Liver (tissue), 9 donors: ENCODE data around the gene ANO4. TPM values are rescaled to one million over a fixed set of nuclear protein-coding genes. Genes with fewer than 3 reads are reported as not detected.

Experiments used
- DNase-seq: peaks from one replicate; pipeline ENCODE4 v3.0.0-alpha.2; 2017; ENCODE audit warnings: low spot score
- H3K27ac ChIP-seq, 2 donors: one replicate each; pipeline ENCODE4 v1.7.0; 2013; ENCODE audit warnings: inconsistent platforms in 2 of 2, low read length in 2 of 2, control low read depth in 1 of 2, low read depth in 1 of 2, mild to moderate bottlenecking in 1 of 2
- H3K27me3 ChIP-seq, 4 donors: one replicate each; pipeline versions ENCODE4 v1.6.1 to v1.7.0; 2013; ENCODE audit warnings: low read length in 3 of 4, inconsistent platforms in 1 of 4, mild to moderate bottlenecking in 1 of 4, moderate library complexity in 1 of 4; ENCODE audit not compliant: control insufficient read depth in 4 of 4, insufficient read depth in 4 of 4
- H3K36me3 ChIP-seq, 4 donors: one replicate each; pipeline versions ENCODE4 v1.6.1 to v1.7.0; 2013; ENCODE audit warnings: low read length in 3 of 4, mild to moderate bottlenecking in 3 of 4, low read depth in 1 of 4, moderate library complexity in 1 of 4; ENCODE audit not compliant: control insufficient read depth in 4 of 4, insufficient read depth in 3 of 4
- H3K4me1 ChIP-seq, 4 donors: one replicate each; pipeline versions ENCODE4 v1.6.1 to v1.7.0; 2013; ENCODE audit warnings: low read length in 3 of 4, mild to moderate bottlenecking in 3 of 4, moderate library complexity in 1 of 4; ENCODE audit not compliant: control insufficient read depth in 4 of 4, insufficient read depth in 4 of 4
- H3K4me3 ChIP-seq, 3 donors: one replicate each; pipeline versions ENCODE4 v1.6.1 to v1.7.0; 2013; ENCODE audit warnings: low read length in 3 of 3, control low read depth in 1 of 3, low read depth in 1 of 3, mild to moderate bottlenecking in 1 of 3
- H3K9ac ChIP-seq, 2 donors: one replicate each; pipeline ENCODE4 v1.7.0; 2013; ENCODE audit warnings: low read length in 2 of 2, mild to moderate bottlenecking in 2 of 2, moderate library complexity in 2 of 2, control low read depth in 1 of 2, low read depth in 1 of 2
- H3K9me3 ChIP-seq, 4 donors: one replicate each; pipeline versions ENCODE4 v1.6.1 to v1.7.0; 2013; ENCODE audit warnings: low read length in 3 of 4; ENCODE audit not compliant: control insufficient read depth in 4 of 4
- EGR1 ChIP-seq, 2 donors: IDR thresholded peaks; 2 replicates each; pipeline ENCODE4 v1.6.1; 2016 to 2018; ENCODE audit warnings: antibody characterized with exemption in 2 of 2, low read depth in 2 of 2
- FOXA1 ChIP-seq: IDR thresholded peaks from 2 replicates; pipeline ENCODE4 v1.6.1; 2016; ENCODE audit warnings: antibody characterized with exemption
- FOXA2 ChIP-seq: IDR thresholded peaks from 2 replicates; pipeline ENCODE4 v1.6.1; 2016; ENCODE audit warnings: antibody characterized with exemption
- GABPA ChIP-seq, 2 donors: IDR thresholded peaks in 1 of 2; conservative IDR thresholded peaks in 1 of 2; 2 replicates each; pipeline ENCODE4 v1.6.1; 2016; ENCODE audit warnings: antibody characterized with exemption in 2 of 2, mild to moderate bottlenecking in 1 of 2, moderate library complexity in 1 of 2
- HNF4A ChIP-seq, 2 donors: conservative IDR thresholded peaks; 2 replicates each; pipeline ENCODE4 v1.6.1; 2016; ENCODE audit warnings: antibody characterized with exemption in 2 of 2, mild to moderate bottlenecking in 2 of 2
- HNF4G ChIP-seq: IDR thresholded peaks from 2 replicates; pipeline ENCODE4 v1.6.1; 2016; ENCODE audit warnings: antibody characterized with exemption
- JUND ChIP-seq, 2 donors: IDR thresholded peaks; 2 replicates each; pipeline ENCODE4 v1.6.1; 2016; ENCODE audit warnings: antibody characterized with exemption in 2 of 2
- NR2F2 ChIP-seq: IDR thresholded peaks from 2 replicates; pipeline ENCODE4 v1.6.1; 2016; ENCODE audit warnings: antibody characterized with exemption
- RAD21 ChIP-seq, 2 donors: IDR thresholded peaks; 2 replicates each; pipeline ENCODE4 v1.6.1; 2016; ENCODE audit warnings: antibody characterized with exemption in 2 of 2, mild to moderate bottlenecking in 2 of 2
- RXRA ChIP-seq, 2 donors: IDR thresholded peaks; 2 replicates each; pipeline ENCODE4 v1.6.1; 2017 to 2018; ENCODE audit warnings: antibody characterized with exemption in 2 of 2, mild to moderate bottlenecking in 1 of 2
- SP1 ChIP-seq: IDR thresholded peaks from 2 replicates; pipeline ENCODE4 v1.6.1; 2018; ENCODE audit warnings: antibody characterized with exemption, mild to moderate bottlenecking
- TAF1 ChIP-seq: conservative IDR thresholded peaks from 2 replicates; pipeline ENCODE4 v1.6.1; 2016; ENCODE audit warnings: antibody characterized with exemption, mild to moderate bottlenecking
- YY1 ChIP-seq: IDR thresholded peaks from 2 replicates; pipeline ENCODE4 v1.6.1; 2016; ENCODE audit warnings: antibody characterized with exemption, mild to moderate bottlenecking
- WGBS: extraction: QIAGEN DNeasy Blood & Tissue Kit; methylation state at CpG from one replicate; pipeline ENCODE4 v1.1.7; 2013; 5-methylcytosine and 5-hydroxymethylcytosine counted together
- polyA plus RNA-seq, 2 donors: library from polyadenylated mRNA; stranded (reverse) in 1 of 2; unstranded in 1 of 2; fragments of 200-250 nt in 1 of 2; fragments of >200 nt in 1 of 2; fragmentation: Nextera tagmentation in 1 of 2; extraction: Ambion mirVana in 1 of 2; gene quantifications; one replicate each; pipeline versions ENCODE4 v1.2.1 to v1.2.3, GENCODE V29; 2013 to 2015
- total RNA-seq, 2 donors: library from RNA; depleted of rRNA; stranded (reverse); fragments of >200 nt; gene quantifications; one replicate each; pipeline ENCODE4 v1.2.3, GENCODE V29; 2014
- TF ChIP-seq, protein P1 (sequence below): IDR thresholded peaks from 2 replicates; pipeline ENCODE4 v1.6.1; 2016; ENCODE audit warnings: antibody characterized with exemption, mild to moderate bottlenecking
- TF ChIP-seq, protein P2 (sequence below): IDR thresholded peaks from 2 replicates; pipeline ENCODE4 v1.6.1; 2016; ENCODE audit warnings: antibody characterized with exemption
- TF ChIP-seq, protein P3 (sequence below): IDR thresholded peaks from 2 replicates; pipeline ENCODE4 v1.6.1; 2016; ENCODE audit warnings: antibody characterized with exemption
- TF ChIP-seq, protein P4 (sequence below): fragments of 150-350 bp; IDR thresholded peaks from 2 replicates; pipeline ENCODE4 v1.5.1; 2017; ENCODE audit warnings: improper control_type of control experiment, low read depth, low read length; ENCODE audit not compliant: missing input control
- TF ChIP-seq, protein P5 (sequence below): IDR thresholded peaks from 2 replicates; pipeline ENCODE4 v1.6.1; 2016; ENCODE audit warnings: antibody characterized with exemption
- donor health status: healthy.
- donor health status: healthy.
- donor health status: healthy.
- donor health status: healthy.
- donor health status: healthy.

ANO4 gene
- total and polyA plus RNA-seq, 4 donors: 0.08 to 2.2 (median 0.17) TPM; not detected in 1

DNA sequence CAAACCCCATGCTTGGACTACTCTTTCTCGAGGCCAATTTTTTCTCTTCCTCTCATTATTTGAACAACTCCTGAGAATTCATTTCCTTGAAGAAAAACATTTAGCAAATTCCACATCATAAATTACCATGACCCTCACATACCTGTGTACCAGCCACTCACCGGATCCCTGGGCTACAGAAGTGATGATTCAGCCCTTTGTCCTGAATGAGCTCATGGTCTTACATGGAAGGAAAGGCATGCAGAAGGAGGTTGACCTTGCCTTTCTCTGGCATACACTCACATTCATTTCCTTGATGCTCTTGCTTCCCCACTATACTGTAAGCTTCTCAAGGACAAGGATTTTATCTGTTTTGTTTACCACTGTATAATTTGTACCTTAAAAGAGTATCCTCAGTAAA lies 224.0 kb downstream of the ANO4 start:
- 70% methylated on average over 2 of the region's 2 CpGs for WGBS
- no peak for DNase-seq

DNA sequence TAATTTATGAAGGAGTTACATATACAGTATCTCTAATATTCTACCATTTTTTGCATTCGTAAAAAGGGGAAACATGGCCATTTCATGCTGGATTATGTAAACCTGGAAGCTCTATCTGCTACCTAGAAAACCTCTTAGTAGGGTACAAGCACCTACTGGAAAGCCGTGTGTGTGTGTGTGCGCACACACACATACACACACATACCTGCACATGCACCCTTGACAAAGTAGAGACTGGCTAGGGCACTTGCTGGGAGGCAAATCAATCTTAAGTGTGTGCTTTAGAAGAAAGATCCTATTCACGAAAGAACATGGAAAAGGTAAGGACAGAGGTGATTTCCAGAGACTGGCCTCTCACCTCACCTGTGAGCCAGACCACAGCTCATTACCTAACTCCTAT lies 224.6 kb downstream of the ANO4 start:
- Histone ChIP-seq H3K27me3 (no peaks in the 10 kb centered on the region), H3K27ac (no peak overlapping the region), H3K4me1 (no peaks in the 10 kb centered on the region), H3K9me3 (peaks cover 0 to 5% (median 1%) of the 10 kb centered on the region in 4 donors), H3K4me3 (no peak overlapping the region), H3K36me3 (no peaks in the 10 kb centered on the region), H3K9ac (no peak overlapping the region)
- no peak for DNase-seq
- WGBS: 78% methylated on average over 4 of the region's 4 CpGs
- no peak for TF ChIP-seq HNF4A (conservative IDR thresholded peaks at IDR 0.05)
- no peak for TF ChIP-seq FOXA2
- no peak for TF ChIP-seq RXRA (IDR thresholded peaks at IDR 0.05)
- no peak for TF ChIP-seq GABPA (IDR thresholded peaks at IDR 0.05 in 1 of 2, conservative IDR thresholded peaks at IDR 0.05 in 1 of 2)
- TF ChIP-seq FOXA1: no peak
- TF ChIP-seq, protein P1, sequence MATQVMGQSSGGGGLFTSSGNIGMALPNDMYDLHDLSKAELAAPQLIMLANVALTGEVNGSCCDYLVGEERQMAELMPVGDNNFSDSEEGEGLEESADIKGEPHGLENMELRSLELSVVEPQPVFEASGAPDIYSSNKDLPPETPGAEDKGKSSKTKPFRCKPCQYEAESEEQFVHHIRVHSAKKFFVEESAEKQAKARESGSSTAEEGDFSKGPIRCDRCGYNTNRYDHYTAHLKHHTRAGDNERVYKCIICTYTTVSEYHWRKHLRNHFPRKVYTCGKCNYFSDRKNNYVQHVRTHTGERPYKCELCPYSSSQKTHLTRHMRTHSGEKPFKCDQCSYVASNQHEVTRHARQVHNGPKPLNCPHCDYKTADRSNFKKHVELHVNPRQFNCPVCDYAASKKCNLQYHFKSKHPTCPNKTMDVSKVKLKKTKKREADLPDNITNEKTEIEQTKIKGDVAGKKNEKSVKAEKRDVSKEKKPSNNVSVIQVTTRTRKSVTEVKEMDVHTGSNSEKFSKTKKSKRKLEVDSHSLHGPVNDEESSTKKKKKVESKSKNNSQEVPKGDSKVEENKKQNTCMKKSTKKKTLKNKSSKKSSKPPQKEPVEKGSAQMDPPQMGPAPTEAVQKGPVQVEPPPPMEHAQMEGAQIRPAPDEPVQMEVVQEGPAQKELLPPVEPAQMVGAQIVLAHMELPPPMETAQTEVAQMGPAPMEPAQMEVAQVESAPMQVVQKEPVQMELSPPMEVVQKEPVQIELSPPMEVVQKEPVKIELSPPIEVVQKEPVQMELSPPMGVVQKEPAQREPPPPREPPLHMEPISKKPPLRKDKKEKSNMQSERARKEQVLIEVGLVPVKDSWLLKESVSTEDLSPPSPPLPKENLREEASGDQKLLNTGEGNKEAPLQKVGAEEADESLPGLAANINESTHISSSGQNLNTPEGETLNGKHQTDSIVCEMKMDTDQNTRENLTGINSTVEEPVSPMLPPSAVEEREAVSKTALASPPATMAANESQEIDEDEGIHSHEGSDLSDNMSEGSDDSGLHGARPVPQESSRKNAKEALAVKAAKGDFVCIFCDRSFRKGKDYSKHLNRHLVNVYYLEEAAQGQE: no peak
- TF ChIP-seq SP1: no peak
- TF ChIP-seq RAD21 (IDR thresholded peaks at IDR 0.05): no peak
- TF ChIP-seq, protein P2, sequence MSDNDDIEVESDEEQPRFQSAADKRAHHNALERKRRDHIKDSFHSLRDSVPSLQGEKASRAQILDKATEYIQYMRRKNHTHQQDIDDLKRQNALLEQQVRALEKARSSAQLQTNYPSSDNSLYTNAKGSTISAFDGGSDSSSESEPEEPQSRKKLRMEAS: no peak
- no peak for TF ChIP-seq TAF1
- TF ChIP-seq EGR1 (IDR thresholded peaks at IDR 0.05; ENCODE audit: low read depth in 2 of 2): no peak
- no peak for TF ChIP-seq YY1
- no peak for TF ChIP-seq NR2F2
- TF ChIP-seq, protein P3, sequence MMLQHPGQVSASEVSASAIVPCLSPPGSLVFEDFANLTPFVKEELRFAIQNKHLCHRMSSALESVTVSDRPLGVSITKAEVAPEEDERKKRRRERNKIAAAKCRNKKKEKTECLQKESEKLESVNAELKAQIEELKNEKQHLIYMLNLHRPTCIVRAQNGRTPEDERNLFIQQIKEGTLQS: no peak
- TF ChIP-seq HNF4G: no peak
- TF ChIP-seq JUND (IDR thresholded peaks at IDR 0.05): no peak
- TF ChIP-seq, protein P4, sequence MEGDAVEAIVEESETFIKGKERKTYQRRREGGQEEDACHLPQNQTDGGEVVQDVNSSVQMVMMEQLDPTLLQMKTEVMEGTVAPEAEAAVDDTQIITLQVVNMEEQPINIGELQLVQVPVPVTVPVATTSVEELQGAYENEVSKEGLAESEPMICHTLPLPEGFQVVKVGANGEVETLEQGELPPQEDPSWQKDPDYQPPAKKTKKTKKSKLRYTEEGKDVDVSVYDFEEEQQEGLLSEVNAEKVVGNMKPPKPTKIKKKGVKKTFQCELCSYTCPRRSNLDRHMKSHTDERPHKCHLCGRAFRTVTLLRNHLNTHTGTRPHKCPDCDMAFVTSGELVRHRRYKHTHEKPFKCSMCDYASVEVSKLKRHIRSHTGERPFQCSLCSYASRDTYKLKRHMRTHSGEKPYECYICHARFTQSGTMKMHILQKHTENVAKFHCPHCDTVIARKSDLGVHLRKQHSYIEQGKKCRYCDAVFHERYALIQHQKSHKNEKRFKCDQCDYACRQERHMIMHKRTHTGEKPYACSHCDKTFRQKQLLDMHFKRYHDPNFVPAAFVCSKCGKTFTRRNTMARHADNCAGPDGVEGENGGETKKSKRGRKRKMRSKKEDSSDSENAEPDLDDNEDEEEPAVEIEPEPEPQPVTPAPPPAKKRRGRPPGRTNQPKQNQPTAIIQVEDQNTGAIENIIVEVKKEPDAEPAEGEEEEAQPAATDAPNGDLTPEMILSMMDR: no peak
- TF ChIP-seq, protein P5, sequence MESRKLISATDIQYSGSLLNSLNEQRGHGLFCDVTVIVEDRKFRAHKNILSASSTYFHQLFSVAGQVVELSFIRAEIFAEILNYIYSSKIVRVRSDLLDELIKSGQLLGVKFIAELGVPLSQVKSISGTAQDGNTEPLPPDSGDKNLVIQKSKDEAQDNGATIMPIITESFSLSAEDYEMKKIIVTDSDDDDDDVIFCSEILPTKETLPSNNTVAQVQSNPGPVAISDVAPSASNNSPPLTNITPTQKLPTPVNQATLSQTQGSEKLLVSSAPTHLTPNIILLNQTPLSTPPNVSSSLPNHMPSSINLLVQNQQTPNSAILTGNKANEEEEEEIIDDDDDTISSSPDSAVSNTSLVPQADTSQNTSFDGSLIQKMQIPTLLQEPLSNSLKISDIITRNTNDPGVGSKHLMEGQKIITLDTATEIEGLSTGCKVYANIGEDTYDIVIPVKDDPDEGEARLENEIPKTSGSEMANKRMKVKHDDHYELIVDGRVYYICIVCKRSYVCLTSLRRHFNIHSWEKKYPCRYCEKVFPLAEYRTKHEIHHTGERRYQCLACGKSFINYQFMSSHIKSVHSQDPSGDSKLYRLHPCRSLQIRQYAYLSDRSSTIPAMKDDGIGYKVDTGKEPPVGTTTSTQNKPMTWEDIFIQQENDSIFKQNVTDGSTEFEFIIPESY: no peak

More for the DNA sequence above, 224.0 kb downstream of the ANO4 start:
- Histone ChIP-seq H3K9ac (no peak overlapping the region), H3K36me3 (no peaks in the 10 kb centered on the region), H3K9me3 (peaks cover 0 to 5% (median 1%) of the 10 kb centered on the region in 4 donors), H3K4me3 (no peak overlapping the region), H3K27ac (no peak overlapping the region), H3K4me1 (no peaks in the 10 kb centered on the region), H3K27me3 (no peaks in the 10 kb centered on the region)
- no peak for TF ChIP-seq JUND (IDR thresholded peaks at IDR 0.05)
- TF ChIP-seq RXRA (IDR thresholded peaks at IDR 0.05): no peak
- no peak for TF ChIP-seq TAF1
